PFSK-1 (cell line): ENCODE measurements around the gene WDFY3.

ENCODE experiments used
- FOXP2 ChIP-seq: optimal IDR thresholded peaks from 2 replicates; pipeline ENCODE3; 2011; ENCODE audit warnings: borderline replicate concordance, control low read depth, inconsistent platforms; ENCODE audit not compliant: insufficient read depth; ENCODE audit errors: extremely low read length, extremely low read depth
- POLR2AphosphoS5 ChIP-seq: IDR thresholded peaks from 2 replicates; pipeline ENCODE4 v1.6.1; 2012; ENCODE audit warnings: low read depth, mild to moderate bottlenecking, control low read depth, low read length, moderate library complexity
- REST ChIP-seq, 2 experiments: IDR thresholded peaks; 2 replicates each; pipeline versions ENCODE4 v1.6.1 to v1.8.0; 2011 to 2012; ENCODE audit warnings: low read depth in 2 of 2, low read length in 2 of 2, control low read depth in 1 of 2, inconsistent platforms in 1 of 2, mild to moderate bottlenecking in 1 of 2, moderate library complexity in 1 of 2; ENCODE audit not compliant: insufficient read depth in 1 of 2
- SIN3A ChIP-seq: IDR thresholded peaks from 2 replicates; pipeline ENCODE4 v1.6.1; 2012; ENCODE audit warnings: mild to moderate bottlenecking, low read length, moderate library complexity, borderline replicate concordance; ENCODE audit not compliant: insufficient read depth
- TAF1 ChIP-seq: IDR thresholded peaks from 2 replicates; pipeline ENCODE4 v1.6.1; 2012; ENCODE audit warnings: low read length, control low read depth, borderline replicate concordance; ENCODE audit not compliant: insufficient read depth

DNA sequence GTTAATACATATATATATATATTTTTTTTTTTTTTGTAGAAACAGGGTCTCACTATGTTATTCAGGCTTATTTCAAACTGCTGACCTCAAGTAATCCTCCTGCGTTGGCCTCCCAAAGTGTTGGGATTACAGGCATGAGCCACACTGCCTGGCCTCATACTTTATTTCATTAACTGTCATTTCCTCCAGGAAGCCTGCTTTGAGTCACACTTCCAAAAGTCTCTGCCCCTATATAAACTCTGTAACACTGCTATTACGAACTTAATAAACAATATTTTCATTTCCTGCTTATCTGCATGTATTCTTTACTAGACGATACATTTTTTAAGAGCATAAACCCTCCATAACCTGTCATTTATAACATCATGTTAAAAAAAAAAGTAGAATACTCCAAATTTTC lies 167.2 kb downstream of the WDFY3 start:
- TF ChIP-seq SIN3A, result no peak
- no peak for TF ChIP-seq POLR2AphosphoS5
- TF ChIP-seq TAF1, result no peak
- TF ChIP-seq REST (IDR thresholded peaks at IDR 0.05; ENCODE audit: insufficient read depth in 1 of 2, low read depth in 2 of 2, low read length in 2 of 2), result no peak
- no peak for TF ChIP-seq FOXP2
